ENCODE data around the gene PTGDR. TPM values are rescaled to one million over a fixed set of nuclear protein-coding genes. Genes with fewer than 3 reads are reported as not detected.

PTGDR gene, protein sequence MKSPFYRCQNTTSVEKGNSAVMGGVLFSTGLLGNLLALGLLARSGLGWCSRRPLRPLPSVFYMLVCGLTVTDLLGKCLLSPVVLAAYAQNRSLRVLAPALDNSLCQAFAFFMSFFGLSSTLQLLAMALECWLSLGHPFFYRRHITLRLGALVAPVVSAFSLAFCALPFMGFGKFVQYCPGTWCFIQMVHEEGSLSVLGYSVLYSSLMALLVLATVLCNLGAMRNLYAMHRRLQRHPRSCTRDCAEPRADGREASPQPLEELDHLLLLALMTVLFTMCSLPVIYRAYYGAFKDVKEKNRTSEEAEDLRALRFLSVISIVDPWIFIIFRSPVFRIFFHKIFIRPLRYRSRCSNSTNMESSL
- not detected in 2 replicates for total RNA-seq

DNA sequence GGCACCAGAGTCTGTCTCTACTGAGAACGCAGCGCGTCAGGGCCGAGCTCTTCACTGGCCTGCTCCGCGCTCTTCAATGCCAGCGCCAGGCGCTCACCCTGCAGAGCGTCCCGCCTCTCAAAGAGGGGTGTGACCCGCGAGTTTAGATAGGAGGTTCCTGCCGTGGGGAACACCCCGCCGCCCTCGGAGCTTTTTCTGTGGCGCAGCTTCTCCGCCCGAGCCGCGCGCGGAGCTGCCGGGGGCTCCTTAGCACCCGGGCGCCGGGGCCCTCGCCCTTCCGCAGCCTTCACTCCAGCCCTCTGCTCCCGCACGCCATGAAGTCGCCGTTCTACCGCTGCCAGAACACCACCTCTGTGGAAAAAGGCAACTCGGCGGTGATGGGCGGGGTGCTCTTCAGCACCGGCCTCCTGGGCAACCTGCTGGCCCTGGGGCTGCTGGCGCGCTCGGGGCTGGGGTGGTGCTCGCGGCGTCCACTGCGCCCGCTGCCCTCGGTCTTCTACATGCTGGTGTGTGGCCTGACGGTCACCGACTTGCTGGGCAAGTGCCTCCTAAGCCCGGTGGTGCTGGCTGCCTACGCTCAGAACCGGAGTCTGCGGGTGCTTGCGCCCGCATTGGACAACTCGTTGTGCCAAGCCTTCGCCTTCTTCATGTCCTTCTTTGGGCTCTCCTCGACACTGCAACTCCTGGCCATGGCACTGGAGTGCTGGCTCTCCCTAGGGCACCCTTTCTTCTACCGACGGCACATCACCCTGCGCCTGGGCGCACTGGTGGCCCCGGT, at the start of gene PTGDR:
PTGDR (plus strand) TSS at position 198 of the 778 bp plus-strand sequence; CDS start at position 315, 117 bp downstream.
- peaks cover 31% of the 10 kb centered on the region for H3K27me3 ChIP-seq (ENCODE audit: control insufficient read depth, insufficient read depth, low read length)
- no peak for DNase-seq (ENCODE audit: low read depth)
- TF ChIP-seq, protein P1, sequence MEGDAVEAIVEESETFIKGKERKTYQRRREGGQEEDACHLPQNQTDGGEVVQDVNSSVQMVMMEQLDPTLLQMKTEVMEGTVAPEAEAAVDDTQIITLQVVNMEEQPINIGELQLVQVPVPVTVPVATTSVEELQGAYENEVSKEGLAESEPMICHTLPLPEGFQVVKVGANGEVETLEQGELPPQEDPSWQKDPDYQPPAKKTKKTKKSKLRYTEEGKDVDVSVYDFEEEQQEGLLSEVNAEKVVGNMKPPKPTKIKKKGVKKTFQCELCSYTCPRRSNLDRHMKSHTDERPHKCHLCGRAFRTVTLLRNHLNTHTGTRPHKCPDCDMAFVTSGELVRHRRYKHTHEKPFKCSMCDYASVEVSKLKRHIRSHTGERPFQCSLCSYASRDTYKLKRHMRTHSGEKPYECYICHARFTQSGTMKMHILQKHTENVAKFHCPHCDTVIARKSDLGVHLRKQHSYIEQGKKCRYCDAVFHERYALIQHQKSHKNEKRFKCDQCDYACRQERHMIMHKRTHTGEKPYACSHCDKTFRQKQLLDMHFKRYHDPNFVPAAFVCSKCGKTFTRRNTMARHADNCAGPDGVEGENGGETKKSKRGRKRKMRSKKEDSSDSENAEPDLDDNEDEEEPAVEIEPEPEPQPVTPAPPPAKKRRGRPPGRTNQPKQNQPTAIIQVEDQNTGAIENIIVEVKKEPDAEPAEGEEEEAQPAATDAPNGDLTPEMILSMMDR (IDR thresholded peaks at IDR 0.05; ENCODE audit: insufficient read depth, low read length, poor library complexity, severe bottlenecking), result no peak
- H3K36me3 ChIP-seq (ENCODE audit: control insufficient read depth, insufficient read depth, low read length), result no peaks in the 10 kb centered on the region
- peak within 1 kb of the TSS; percentile 8 for H3K4me3 ChIP-seq (ENCODE audit: low read depth, low read length)

DNA sequence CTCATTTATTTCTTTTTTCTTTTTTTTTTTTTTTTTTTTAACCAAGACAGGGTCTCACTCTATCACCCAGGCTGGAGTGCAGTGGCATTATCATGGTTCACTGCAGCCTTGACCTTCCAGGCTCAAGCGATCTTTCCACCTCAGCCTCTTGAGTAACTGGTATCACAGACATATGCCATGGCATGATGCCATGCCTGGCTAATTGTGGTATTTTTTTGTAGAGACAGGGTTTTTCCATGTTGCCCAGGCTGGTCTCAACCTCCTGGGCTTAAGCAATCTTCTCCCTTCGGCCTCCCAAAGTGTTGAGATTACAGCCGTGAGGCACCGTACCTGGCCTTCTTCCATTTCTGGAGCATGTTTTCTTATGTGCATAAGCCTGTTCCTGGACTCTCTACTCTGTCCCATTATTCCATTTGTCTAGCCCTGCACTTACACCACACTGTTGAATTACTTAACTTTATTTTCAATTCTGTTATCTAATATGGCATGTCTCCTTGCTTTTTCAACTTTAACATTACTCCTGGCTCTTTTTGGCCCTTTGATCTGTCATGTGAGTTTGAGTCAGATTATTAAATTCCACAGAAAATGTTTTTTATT, 47.9 kb upstream of the PTGDR start:
- no peaks in the 10 kb centered on the region for H3K27me3 ChIP-seq (ENCODE audit: control insufficient read depth, insufficient read depth, low read length)
- no peaks in the 10 kb centered on the region for H3K36me3 ChIP-seq (ENCODE audit: control insufficient read depth, insufficient read depth, low read length)
- no peak for DNase-seq (ENCODE audit: low read depth)
- TF ChIP-seq, protein P1 (IDR thresholded peaks at IDR 0.05; ENCODE audit: insufficient read depth, low read length, poor library complexity, severe bottlenecking), result no peak
- H3K4me3 ChIP-seq (ENCODE audit: low read depth, low read length), result no peak overlapping the region

DNA sequence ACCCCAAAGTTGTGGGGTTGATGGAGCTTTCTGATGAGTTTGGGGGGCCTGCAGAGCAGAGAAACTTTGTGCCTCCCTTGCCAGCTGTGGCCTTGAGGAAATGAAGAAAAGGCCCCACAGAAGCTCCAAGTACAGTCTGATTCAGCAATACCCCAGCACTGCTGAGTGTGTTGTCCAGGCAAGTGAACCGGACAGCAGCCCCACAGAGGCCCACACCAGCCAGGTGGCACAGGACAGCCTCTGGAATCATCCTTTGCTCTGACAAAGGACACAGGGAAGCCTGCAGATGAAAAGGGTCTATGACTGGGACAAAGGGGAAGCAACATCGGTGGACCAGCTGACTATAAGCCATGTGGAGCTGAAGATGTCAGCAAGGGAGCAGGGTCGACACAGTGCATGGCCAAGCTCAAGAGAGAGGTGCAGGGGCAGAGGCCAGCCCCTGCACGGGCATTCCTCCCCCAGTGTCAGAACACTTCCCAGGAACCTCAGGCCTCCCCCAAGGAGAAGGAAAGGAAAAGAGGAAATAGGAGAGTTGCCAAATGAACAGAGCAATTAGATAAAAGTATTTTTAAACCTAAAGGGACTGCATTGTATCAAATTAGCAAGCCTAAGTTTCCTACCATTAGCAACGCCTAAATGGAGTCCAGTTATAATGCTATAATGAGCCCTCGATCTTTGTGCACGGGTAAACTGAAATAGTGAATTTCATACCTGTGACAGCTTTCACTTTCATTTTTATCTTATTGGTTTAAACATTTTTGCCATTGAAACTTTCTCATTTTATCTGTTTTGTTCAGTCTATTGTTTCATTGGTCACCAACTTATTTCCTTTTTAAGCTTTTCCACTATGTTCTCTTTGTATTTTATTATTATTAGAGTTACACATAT, 46.3 kb upstream of the PTGDR start:
- TF ChIP-seq, protein P1 (IDR thresholded peaks at IDR 0.05; ENCODE audit: insufficient read depth, low read length, poor library complexity, severe bottlenecking), result no peak
- Histone ChIP-seq H3K4me3 (ENCODE audit: low read depth, low read length) (no peak overlapping the region), H3K36me3 (ENCODE audit: control insufficient read depth, insufficient read depth, low read length) (no peaks in the 10 kb centered on the region), H3K27me3 (ENCODE audit: control insufficient read depth, insufficient read depth, low read length) (no peaks in the 10 kb centered on the region)
- DNase-seq (ENCODE audit: low read depth), result no peak

DNA sequence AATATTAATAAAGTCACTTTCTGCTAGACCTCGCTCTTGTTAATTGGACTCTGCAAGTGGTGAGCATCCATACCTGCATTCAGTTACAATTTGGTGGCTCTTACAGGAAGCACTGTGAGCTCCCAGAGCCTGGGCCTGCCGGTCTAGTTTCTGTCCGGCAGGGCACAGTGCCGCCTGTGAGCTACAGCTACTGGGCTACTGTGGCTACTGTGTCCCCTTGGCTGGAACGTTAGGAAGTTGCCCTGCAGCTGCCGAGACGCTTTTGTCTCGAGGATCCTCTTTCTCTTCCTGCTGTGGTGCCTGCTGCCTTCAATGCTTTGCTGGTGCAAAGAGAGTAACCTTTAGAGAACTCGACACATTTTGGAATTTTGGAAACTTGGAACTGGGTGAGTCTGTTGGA, 44.6 kb upstream of the PTGDR start:
- DNase-seq (ENCODE audit: low read depth), result no peak

More for the DNA sequence above, 44.6 kb upstream of the PTGDR start:
- no peaks in the 10 kb centered on the region for H3K27me3 ChIP-seq (ENCODE audit: control insufficient read depth, insufficient read depth, low read length)
- no peak overlapping the region for H3K4me3 ChIP-seq (ENCODE audit: low read depth, low read length)
- H3K36me3 ChIP-seq (ENCODE audit: control insufficient read depth, insufficient read depth, low read length), result no peaks in the 10 kb centered on the region
- TF ChIP-seq, protein P1 (IDR thresholded peaks at IDR 0.05; ENCODE audit: insufficient read depth, low read length, poor library complexity, severe bottlenecking), result no peak
